ENCODE measurements around the gene UGT1A10. TPM values are rescaled to one million over a fixed set of nuclear protein-coding genes. Genes with fewer than 3 reads are reported as not detected.
A peak's percentile ranks its signal among the peaks of the same experiment; 100 is the strongest.

UGT1A10 gene
- total and polyA plus RNA-seq, 4 donors: 0.03 to 0.14 TPM; not detected in 2

- Histone ChIP-seq H3K36me3 (ENCODE audit: control insufficient read depth in 4 of 4, insufficient read depth in 4 of 4, low read length in 4 of 4) (no peaks in the 10 kb centered on the region), H3K4me3 (no peak overlapping the region), H3K9ac (ENCODE audit: insufficient read depth in 1 of 2, low read length in 2 of 2) (no peak overlapping the region), H3K27me3 (ENCODE audit: control insufficient read depth in 3 of 3, insufficient read depth in 3 of 3, low read length in 2 of 3) (no peaks in the 10 kb centered on the region), H3K4me1 (ENCODE audit: control insufficient read depth in 5 of 5, insufficient read depth in 5 of 5, low read length in 5 of 5) (no peaks in the 10 kb centered on the region), H3K9me3 (ENCODE audit: control insufficient read depth in 4 of 4, insufficient read depth in 3 of 4, low read length in 3 of 4) (no peaks in the 10 kb centered on the region), H3K27ac (ENCODE audit: low read depth in 1 of 2, low read length in 1 of 2) (no peak overlapping the region)
- 38 to 42% methylated on average over 11 of the region's 11 CpGs for WGBS, 2 donors
- DNase-seq (peak; percentile 78 to 84 (median 83)), ATAC-seq (ENCODE audit: insufficient read depth, low FRiP score) (peak; percentile 72)
- TF ChIP-seq CTCF (IDR thresholded peaks at IDR 0.05; ENCODE audit: control extremely low read depth, extremely low read depth): peak; percentile 55
Observed at GRCh38 chr2:233711312-233712008, 75.2 kb downstream of the UGT1A10 start.

GRCh38 chr2:233712611-233713261, 76.5 kb downstream of the UGT1A10 start, which contains the start of gene UGT1A5:
Gene UGT1A5 (plus strand): TSS chr2:233712907. CDS start chr2:233712992, 85 bp downstream.
- Histone ChIP-seq H3K4me1 (ENCODE audit: control insufficient read depth in 5 of 5, insufficient read depth in 5 of 5, low read length in 5 of 5) (no peaks in the 10 kb centered on the region), H3K27me3 (ENCODE audit: control insufficient read depth in 3 of 3, insufficient read depth in 3 of 3, low read length in 2 of 3) (no peaks in the 10 kb centered on the region), H3K4me3 (no peak within 1 kb of the TSS), H3K9me3 (ENCODE audit: control insufficient read depth in 4 of 4, insufficient read depth in 3 of 4, low read length in 3 of 4) (no peaks in the 10 kb centered on the region), H3K9ac (ENCODE audit: insufficient read depth in 1 of 2, low read length in 2 of 2) (no peak within 1 kb of the TSS), H3K27ac (ENCODE audit: low read depth in 1 of 2, low read length in 1 of 2) (no peak within 1 kb of the TSS), H3K36me3 (ENCODE audit: control insufficient read depth in 4 of 4, insufficient read depth in 4 of 4, low read length in 4 of 4) (no peaks in the 10 kb centered on the region)
- no peak for ATAC-seq (ENCODE audit: insufficient read depth, low FRiP score)
- no peak for TF ChIP-seq CTCF (IDR thresholded peaks at IDR 0.05; ENCODE audit: control extremely low read depth, extremely low read depth)
- DNase-seq: no peak
- WGBS, 2 donors: 81 to 85% methylated on average over 14 of the region's 14 CpGs

- ATAC-seq (ENCODE audit: insufficient read depth, low FRiP score): no peak
- Histone ChIP-seq H3K9ac (ENCODE audit: insufficient read depth in 1 of 2, low read length in 2 of 2) (no peak overlapping the region), H3K27me3 (ENCODE audit: control insufficient read depth in 3 of 3, insufficient read depth in 3 of 3, low read length in 2 of 3) (no peaks in the 10 kb centered on the region), H3K27ac (ENCODE audit: low read depth in 1 of 2, low read length in 1 of 2) (no peak overlapping the region), H3K4me3 (no peak overlapping the region), H3K36me3 (ENCODE audit: control insufficient read depth in 4 of 4, insufficient read depth in 4 of 4, low read length in 4 of 4) (no peaks in the 10 kb centered on the region), H3K9me3 (ENCODE audit: control insufficient read depth in 4 of 4, insufficient read depth in 3 of 4, low read length in 3 of 4) (no peaks in the 10 kb centered on the region), H3K4me1 (ENCODE audit: control insufficient read depth in 5 of 5, insufficient read depth in 5 of 5, low read length in 5 of 5) (no peaks in the 10 kb centered on the region)
- DNase-seq: no peak
- TF ChIP-seq CTCF (IDR thresholded peaks at IDR 0.05; ENCODE audit: control extremely low read depth, extremely low read depth): no peak
- 73 to 79% methylated on average over 7 of the region's 7 CpGs for WGBS, 2 donors
Observed at GRCh38 chr2:233713262-233713615, 77.0 kb downstream of the UGT1A10 start.

Data from lung (tissue), 12 donors.